Measurements from ENCODE around the gene RCOR2. TPM values are rescaled to one million over a fixed set of nuclear protein-coding genes. Genes with fewer than 3 reads are reported as not detected.

Gene RCOR2
- total RNA-seq, 1 donor from 2014 or later: 108 TPM

- Mint-ChIP-seq H3K36me3 (ENCODE audit: low read depth) (no peaks in the 10 kb centered on the region), H3K27me3 (ENCODE audit: low read depth) (no peaks in the 10 kb centered on the region), H3K4me3 (peak overlapping the region; percentile 89), H3K4me1 (peaks cover 41% of the 10 kb centered on the region), H3K27ac (ENCODE audit: unreplicated experiment) (no peak overlapping the region), H3K9me3 (no peaks in the 10 kb centered on the region)
- DNase-seq (ENCODE audit: low read depth, low spot score): no peak
- no peak for TF ChIP-seq CTCF (conservative IDR thresholded peaks at IDR 0.05)
These were observed 24.9 kb upstream of the RCOR2 start for GRCh38 chr11:63941901-63942300.

- DNase-seq (ENCODE audit: low read depth, low spot score): no peak
- Mint-ChIP-seq H3K4me1 (peaks cover 44% of the 10 kb centered on the region), H3K27ac (ENCODE audit: unreplicated experiment) (no peak overlapping the region), H3K27me3 (ENCODE audit: low read depth) (no peaks in the 10 kb centered on the region), H3K9me3 (no peaks in the 10 kb centered on the region), H3K4me3 (peak overlapping the region; percentile 89), H3K36me3 (ENCODE audit: low read depth) (no peaks in the 10 kb centered on the region)
- TF ChIP-seq CTCF (conservative IDR thresholded peaks at IDR 0.05): no peak
These were observed 23.8 kb upstream of the RCOR2 start for GRCh38 chr11:63940786-63941185.

GRCh38 chr11:63939397-63939891 lies 22.5 kb upstream of the RCOR2 start:
- no peaks in the 10 kb centered on the region for H3K27me3 Mint-ChIP-seq (ENCODE audit: low read depth)
- H3K27ac Mint-ChIP-seq (ENCODE audit: unreplicated experiment): peak overlapping the region; percentile 88
- DNase-seq (ENCODE audit: low read depth, low spot score): no peak
- peak overlapping the region; percentile 89 for H3K4me3 Mint-ChIP-seq
- peaks cover 47% of the 10 kb centered on the region for H3K4me1 Mint-ChIP-seq
- no peaks in the 10 kb centered on the region for H3K36me3 Mint-ChIP-seq (ENCODE audit: low read depth)
- TF ChIP-seq CTCF (conservative IDR thresholded peaks at IDR 0.05): no peak
- H3K9me3 Mint-ChIP-seq: no peaks in the 10 kb centered on the region

GRCh38 chr11:63938479-63939396 lies 21.8 kb upstream of the RCOR2 start, which contains the start of gene NAA40:
Gene NAA40 (plus strand): TSS chr11:63939002. CDS start chr11:63939097, 95 bp downstream.
- no peak for TF ChIP-seq CTCF (conservative IDR thresholded peaks at IDR 0.05)

GRCh38 chr11:63937713-63938478 lies 20.9 kb upstream of the RCOR2 start:
- DNase-seq (ENCODE audit: low read depth, low spot score): no peak
- Mint-ChIP-seq H3K9me3 (no peaks in the 10 kb centered on the region), H3K36me3 (ENCODE audit: low read depth) (no peaks in the 10 kb centered on the region), H3K27me3 (ENCODE audit: low read depth) (no peaks in the 10 kb centered on the region), H3K27ac (ENCODE audit: unreplicated experiment) (no peak overlapping the region), H3K4me3 (peak overlapping the region; percentile 89), H3K4me1 (peaks cover 42% of the 10 kb centered on the region)
- no peak for TF ChIP-seq CTCF (conservative IDR thresholded peaks at IDR 0.05)

More at GRCh38 chr11:63938479-63939396, 21.8 kb upstream of the RCOR2 start, which contains the start of gene NAA40:
- Mint-ChIP-seq H3K27me3 (ENCODE audit: low read depth) (no peaks in the 10 kb centered on the region), H3K27ac (ENCODE audit: unreplicated experiment) (peak within 1 kb of the TSS; percentile 95), H3K36me3 (ENCODE audit: low read depth) (no peaks in the 10 kb centered on the region), H3K9me3 (no peaks in the 10 kb centered on the region), H3K4me3 (peak within 1 kb of the TSS; percentile 89), H3K4me1 (peaks cover 42% of the 10 kb centered on the region)
- DNase-seq (ENCODE audit: low read depth, low spot score): peak; percentile 88

Data from neural crest cell (in vitro differentiated cells).